Neural cell (in vitro differentiated cells): ENCODE measurements around the gene USP17L21. TPM values are rescaled to one million over a fixed set of nuclear protein-coding genes. Genes with fewer than 3 reads are reported as not detected.
"Not testable (repeated sequence)": the region's sequence is repeated elsewhere in the genome, so short reads cannot be mapped to it uniquely, and the experiment has no call there.

Source experiments
- H2AFZ ChIP-seq: fragments of 200-600, 300-800 bp; sonication (generic), shearing (Covaris generic); 2 replicates; pipeline ENCODE4 v1.6.0; 2014; ENCODE audit warnings: low read depth, mild to moderate bottlenecking, antibody characterized with exemption, low read length, moderate library complexity
- H3F3A ChIP-seq: fragments of 200-600 bp; shearing (Covaris generic); 2 replicates; pipeline ENCODE4 v1.6.1; 2016; ENCODE audit warnings: mild to moderate bottlenecking, moderate library complexity, mixed read lengths, antibody characterized with exemption, low read length; ENCODE audit not compliant: insufficient read depth, poor library complexity, severe bottlenecking
- H3K27ac ChIP-seq: fragments of 200-600, 300-800 bp; sonication (generic), shearing (Covaris generic); 2 replicates; pipeline ENCODE4 v1.5.1; 2014; ENCODE audit warnings: mild to moderate bottlenecking, low read length, moderate library complexity
- H3K27me3 ChIP-seq: fragments of 300-800, 200-600 bp; sonication (generic), shearing (Covaris generic); 2 replicates; pipeline ENCODE4 v1.6.0; 2014; ENCODE audit warnings: mild to moderate bottlenecking, low read depth, low read length, moderate library complexity; ENCODE audit not compliant: insufficient read depth
- H3K36me3 ChIP-seq: fragments of 300-800, 200-600 bp; sonication (generic), shearing (Covaris generic); 2 replicates; pipeline ENCODE4 v1.5.1; 2014; ENCODE audit warnings: mild to moderate bottlenecking, antibody characterized with exemption, low read length, moderate library complexity; ENCODE audit not compliant: insufficient read depth
- H3K4me2 ChIP-seq: fragments of 300-800, 200-600 bp; sonication (generic), shearing (Covaris generic); 2 replicates; pipeline ENCODE4 v1.6.0; 2014; ENCODE audit warnings: mild to moderate bottlenecking, low read length
- H3K4me3 ChIP-seq: fragments of 300-800, 200-600 bp; sonication (generic), shearing (Covaris generic); 2 replicates; pipeline ENCODE4 v1.5.1; 2014; ENCODE audit warnings: mild to moderate bottlenecking, low read length, moderate library complexity
- H3K79me2 ChIP-seq: fragments of 200-600 bp; shearing (Covaris generic); replicated peaks from 2 replicates; pipeline ENCODE4 v1.6.0; 2014; ENCODE audit warnings: mild to moderate bottlenecking, low read length, moderate library complexity; ENCODE audit not compliant: insufficient read depth
- H3K9ac ChIP-seq: fragments of 300-800, 200-600 bp; sonication (generic), shearing (Covaris generic); 2 replicates; pipeline ENCODE4 v1.6.1; 2016; ENCODE audit warnings: mild to moderate bottlenecking, low read length, mixed read lengths
- H3K9me2 ChIP-seq: fragments of 200-600 bp; shearing (Covaris generic); 2 replicates; pipeline ENCODE4 v1.6.1; 2016; ENCODE audit warnings: mild to moderate bottlenecking, low read length, mixed read lengths; ENCODE audit not compliant: insufficient read depth
- H3K9me3 ChIP-seq: fragments of 200-600, 300-800 bp; sonication (generic), shearing (Covaris generic); 2 replicates; pipeline ENCODE4 v1.6.1; 2016; ENCODE audit warnings: mild to moderate bottlenecking, mixed run types, low read length, moderate library complexity, mixed read lengths
- H4K20me1 ChIP-seq: fragments of 200-600 bp; shearing (Covaris generic); 2 replicates; pipeline ENCODE4 v1.6.1; 2016; ENCODE audit warnings: mild to moderate bottlenecking, mixed run types; ENCODE audit not compliant: insufficient read depth
- polyA minus RNA-seq: library from RNA; depleted of rRNA, polyadenylated mRNA; stranded (reverse); fragments of >200 nt; gene quantifications from 2 replicates; pipeline ENCODE4 v1.2.3, GENCODE V29; 2014
- polyA plus RNA-seq: library from polyadenylated mRNA; depleted of rRNA; stranded (reverse); fragments of >200 nt; gene quantifications from 2 replicates; pipeline ENCODE4 v1.2.3, GENCODE V29; 2014

USP17L21 gene, protein sequence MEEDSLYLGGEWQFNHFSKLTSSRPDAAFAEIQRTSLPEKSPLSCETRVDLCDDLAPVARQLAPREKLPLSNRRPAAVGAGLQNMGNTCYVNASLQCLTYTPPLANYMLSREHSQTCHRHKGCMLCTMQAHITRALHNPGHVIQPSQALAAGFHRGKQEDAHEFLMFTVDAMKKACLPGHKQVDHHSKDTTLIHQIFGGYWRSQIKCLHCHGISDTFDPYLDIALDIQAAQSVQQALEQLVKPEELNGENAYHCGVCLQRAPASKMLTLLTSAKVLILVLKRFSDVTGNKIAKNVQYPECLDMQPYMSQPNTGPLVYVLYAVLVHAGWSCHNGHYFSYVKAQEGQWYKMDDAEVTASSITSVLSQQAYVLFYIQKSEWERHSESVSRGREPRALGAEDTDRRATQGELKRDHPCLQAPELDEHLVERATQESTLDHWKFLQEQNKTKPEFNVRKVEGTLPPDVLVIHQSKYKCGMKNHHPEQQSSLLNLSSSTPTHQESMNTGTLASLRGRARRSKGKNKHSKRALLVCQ
- polyA plus RNA-seq, result not detected in 2 replicates
- polyA minus RNA-seq, result not detected in 2 replicates

DNA sequence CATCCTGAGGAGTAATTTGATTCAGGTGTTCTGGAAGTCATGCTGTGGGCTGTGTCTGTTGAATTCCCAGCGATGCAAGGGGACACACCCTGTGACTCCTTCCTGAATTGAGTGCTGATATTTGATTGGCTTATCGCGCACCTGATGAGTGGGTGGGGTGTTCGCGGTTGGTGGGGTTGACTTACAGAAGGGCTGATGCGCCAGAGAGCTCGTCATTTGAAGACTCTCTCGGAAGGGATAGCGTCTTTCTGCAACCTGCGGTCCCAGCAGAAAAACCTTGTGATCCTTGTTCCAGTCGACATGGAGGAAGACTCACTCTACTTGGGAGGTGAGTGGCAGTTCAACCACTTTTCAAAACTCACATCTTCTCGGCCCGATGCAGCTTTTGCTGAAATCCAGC is at the start of gene USP17L21:
Gene USP17L21 (plus strand): TSS at position 301 of the 400 bp plus-strand sequence. CDS start 0 bp downstream, at position 301.
- H3K4me3 ChIP-seq, H3K4me2 ChIP-seq, H3F3A ChIP-seq, H3K27me3 ChIP-seq, H3K27ac ChIP-seq, H2AFZ ChIP-seq, H3K36me3 ChIP-seq, H3K9ac ChIP-seq, H3K9me3 ChIP-seq, H4K20me1 ChIP-seq, H3K79me2 ChIP-seq, H3K9me2 ChIP-seq: not testable (repeated sequence)

DNA sequence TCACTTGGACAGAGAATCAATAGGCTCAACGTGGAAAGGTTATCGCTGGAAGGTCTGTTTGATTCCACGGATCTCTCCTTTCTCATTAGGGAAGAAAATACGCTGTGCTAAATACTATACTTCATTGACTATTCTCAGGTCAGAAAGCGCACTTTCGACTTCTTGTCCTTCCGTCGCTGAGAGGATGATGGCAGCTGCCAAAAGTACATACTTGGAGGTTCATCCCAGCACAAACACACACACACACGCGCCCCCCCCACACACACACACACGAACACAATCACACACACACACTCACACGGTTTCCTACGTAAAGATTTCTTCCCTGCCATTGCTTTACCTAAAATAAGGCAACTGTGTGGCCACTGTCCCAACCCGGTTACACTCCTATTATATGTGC is 48.0 kb upstream of the USP17L21 start:
- H3K9ac ChIP-seq, H4K20me1 ChIP-seq, H2AFZ ChIP-seq, H3K9me3 ChIP-seq, H3F3A ChIP-seq, H3K27me3 ChIP-seq, H3K27ac ChIP-seq, H3K4me2 ChIP-seq, H3K36me3 ChIP-seq, H3K9me2 ChIP-seq, H3K79me2 ChIP-seq, H3K4me3 ChIP-seq: not testable (repeated sequence)

DNA sequence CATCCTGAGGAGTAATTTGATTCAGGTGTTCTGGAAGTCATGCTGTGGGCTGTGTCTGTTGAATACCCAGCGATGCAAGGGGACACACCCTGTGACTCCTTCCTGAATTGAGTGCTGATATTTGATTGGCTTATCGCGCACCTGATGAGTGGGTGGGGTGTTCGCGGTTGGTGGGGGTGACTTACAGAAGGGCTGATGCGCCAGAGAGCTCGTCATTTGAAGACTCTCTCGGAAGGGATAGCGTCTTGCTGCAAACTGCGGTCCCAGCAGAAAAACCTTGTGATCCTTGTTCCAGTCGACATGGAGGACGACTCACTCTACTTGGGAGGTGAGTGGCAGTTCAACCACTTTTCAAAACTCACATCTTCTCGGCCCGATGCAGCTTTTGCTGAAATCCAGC is 47.6 kb upstream of the USP17L21 start, which contains the start of gene USP17L11:
Gene USP17L11 (plus strand): TSS at position 301 of the 400 bp plus-strand sequence. CDS start 0 bp downstream, at position 301.
- H3K79me2 ChIP-seq, H3K4me3 ChIP-seq, H3K4me2 ChIP-seq, H3K9me2 ChIP-seq, H3K36me3 ChIP-seq, H3K27me3 ChIP-seq, H4K20me1 ChIP-seq, H3K9me3 ChIP-seq, H3K9ac ChIP-seq, H2AFZ ChIP-seq, H3F3A ChIP-seq, H3K27ac ChIP-seq: not testable (repeated sequence)

DNA sequence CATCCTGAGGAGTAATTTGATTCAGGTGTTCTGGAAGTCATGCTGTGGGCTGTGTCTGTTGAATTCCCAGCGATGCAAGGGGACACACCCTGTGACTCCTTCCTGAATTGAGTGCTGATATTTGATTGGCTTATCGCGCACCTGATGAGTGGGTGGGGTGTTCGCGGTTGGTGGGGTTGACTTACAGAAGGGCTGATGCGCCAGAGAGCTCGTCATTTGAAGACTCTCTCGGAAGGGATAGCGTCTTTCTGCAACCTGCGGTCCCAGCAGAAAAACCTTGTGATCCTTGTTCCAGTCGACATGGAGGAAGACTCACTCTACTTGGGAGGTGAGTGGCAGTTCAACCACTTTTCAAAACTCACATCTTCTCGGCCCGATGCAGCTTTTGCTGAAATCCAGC is 42.8 kb upstream of the USP17L21 start, which contains the start of gene USP17L12:
Gene USP17L12 (plus strand): TSS at position 301 of the 400 bp plus-strand sequence. CDS start 0 bp downstream, at position 301.
- H4K20me1 ChIP-seq, H3K4me2 ChIP-seq, H3K9ac ChIP-seq, H3K27ac ChIP-seq, H3K9me2 ChIP-seq, H3F3A ChIP-seq, H3K4me3 ChIP-seq, H3K27me3 ChIP-seq, H3K79me2 ChIP-seq, H3K9me3 ChIP-seq, H3K36me3 ChIP-seq, H2AFZ ChIP-seq: not testable (repeated sequence)

DNA sequence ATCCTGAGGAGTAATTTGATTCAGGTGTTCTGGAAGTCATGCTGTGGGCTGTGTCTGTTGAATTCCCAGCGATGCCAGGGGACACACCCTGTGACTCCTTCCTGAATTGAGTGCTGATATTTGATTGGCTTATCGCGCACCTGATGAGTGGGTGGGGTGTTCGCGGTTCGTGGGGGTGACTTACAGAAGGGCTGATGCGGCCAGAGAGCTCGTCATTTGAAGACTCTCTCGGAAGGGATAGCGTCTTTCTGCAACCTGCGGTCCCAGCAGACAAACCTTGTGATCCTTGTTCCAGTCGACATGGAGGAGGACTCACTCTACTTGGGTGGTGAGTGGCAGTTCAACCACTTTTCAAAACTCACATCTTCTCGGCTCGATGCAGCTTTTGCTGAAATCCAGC is 38.1 kb upstream of the USP17L21 start, which contains the start of gene USP17L13:
Gene USP17L13 (plus strand): TSS at position 301 of the 400 bp plus-strand sequence. CDS start 0 bp downstream, at position 301.
- not testable (repeated sequence) for H3K27ac ChIP-seq, H3K4me2 ChIP-seq, H3K79me2 ChIP-seq, H3K36me3 ChIP-seq, H3K4me3 ChIP-seq, H2AFZ ChIP-seq, H4K20me1 ChIP-seq, H3K27me3 ChIP-seq, H3K9me2 ChIP-seq, H3K9ac ChIP-seq, H3F3A ChIP-seq, H3K9me3 ChIP-seq

DNA sequence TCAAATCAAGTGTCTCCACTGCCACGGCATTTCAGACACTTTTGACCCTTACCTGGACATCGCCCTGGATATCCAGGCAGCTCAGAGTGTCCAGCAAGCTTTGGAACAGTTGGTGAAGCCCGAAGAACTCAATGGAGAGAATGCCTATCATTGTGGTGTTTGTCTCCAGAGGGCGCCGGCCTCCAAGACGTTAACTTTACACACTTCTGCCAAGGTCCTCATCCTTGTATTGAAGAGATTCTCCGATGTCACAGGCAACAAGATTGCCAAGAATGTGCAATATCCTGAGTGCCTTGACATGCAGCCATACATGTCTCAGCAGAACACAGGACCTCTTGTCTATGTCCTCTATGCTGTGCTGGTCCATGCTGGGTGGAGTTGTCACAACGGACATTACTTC is 32.4 kb upstream of the USP17L21 start:
- not testable (repeated sequence) for H3K27ac ChIP-seq, H4K20me1 ChIP-seq, H3K9me2 ChIP-seq, H3F3A ChIP-seq, H2AFZ ChIP-seq, H3K27me3 ChIP-seq, H3K4me3 ChIP-seq, H3K9me3 ChIP-seq, H3K4me2 ChIP-seq, H3K79me2 ChIP-seq, H3K9ac ChIP-seq, H3K36me3 ChIP-seq

DNA sequence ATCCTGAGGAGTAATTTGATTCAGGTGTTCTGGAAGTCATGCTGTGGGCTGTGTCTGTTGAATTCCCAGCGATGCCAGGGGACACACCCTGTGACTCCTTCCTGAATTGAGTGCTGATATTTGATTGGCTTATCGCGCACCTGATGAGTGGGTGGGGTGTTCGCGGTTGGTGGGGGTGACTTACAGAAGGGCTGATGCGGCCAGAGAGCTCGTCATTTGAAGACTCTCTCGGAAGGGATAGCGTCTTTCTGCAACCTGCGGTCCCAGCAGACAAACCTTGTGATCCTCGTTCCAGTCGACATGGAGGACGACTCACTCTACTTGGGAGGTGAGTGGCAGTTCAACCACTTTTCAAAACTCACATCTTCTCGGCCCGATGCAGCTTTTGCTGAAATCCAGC is 28.6 kb upstream of the USP17L21 start, which contains the start of gene USP17L15:
Gene USP17L15 (plus strand): TSS at position 301 of the 400 bp plus-strand sequence. CDS start 0 bp downstream, at position 301.
- not testable (repeated sequence) for H3K9me3 ChIP-seq, H3K36me3 ChIP-seq, H3K4me2 ChIP-seq, H3K4me3 ChIP-seq, H3K9me2 ChIP-seq, H4K20me1 ChIP-seq, H3F3A ChIP-seq, H3K27ac ChIP-seq, H3K27me3 ChIP-seq, H2AFZ ChIP-seq, H3K9ac ChIP-seq, H3K79me2 ChIP-seq

DNA sequence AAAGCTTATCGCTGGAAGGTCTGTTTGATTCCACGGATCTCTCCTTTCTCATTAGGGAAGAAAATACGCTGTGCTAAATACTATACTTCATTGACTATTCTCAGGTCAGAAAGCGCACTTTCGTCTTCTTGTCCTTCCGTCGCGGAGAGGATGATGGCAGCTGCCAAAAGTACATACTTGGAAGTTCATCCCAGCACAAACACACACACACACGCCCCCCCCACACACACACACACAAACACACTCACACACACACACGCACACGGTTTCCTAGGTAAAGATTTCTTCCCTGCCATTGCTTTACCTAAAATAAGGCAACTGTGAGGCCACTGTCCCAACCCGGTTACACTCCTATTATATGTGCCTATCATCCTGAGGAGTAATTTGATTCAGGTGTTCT is 24.2 kb upstream of the USP17L21 start:
- H3K9ac ChIP-seq, H3F3A ChIP-seq, H3K9me2 ChIP-seq, H3K79me2 ChIP-seq, H3K27ac ChIP-seq, H2AFZ ChIP-seq, H3K27me3 ChIP-seq, H3K4me3 ChIP-seq, H4K20me1 ChIP-seq, H3K4me2 ChIP-seq, H3K36me3 ChIP-seq, H3K9me3 ChIP-seq: not testable (repeated sequence)
